HepG2 (cell line): Measurements from ENCODE around the gene CLEC20A. TPM values are rescaled to one million over a fixed set of nuclear protein-coding genes. Genes with fewer than 3 reads are reported as not detected.
A peak's percentile ranks its signal among the peaks of the same experiment; 100 is the strongest.

ENCODE experiments used
- CREB1 ChIP-seq, 2 experiments: fragments of 450-650 bp in 1 of 2; IDR thresholded peaks; 2 replicates each; pipeline ENCODE4 v1.6.1; 2016 to 2017; ENCODE audit warnings: control low read depth in 1 of 2, mild to moderate bottlenecking in 1 of 2, missing compliant biosample characterization in 1 of 2, missing genetic modification characterization in 1 of 2
- DDIT3 ChIP-seq: sonication (generic); formaldehyde crosslinking; IDR thresholded peaks from 2 replicates; pipeline ENCODE4 v1.4.0; 2020; ENCODE audit warnings: mild to moderate bottlenecking, missing genetic modification reagents
- GATA4 ChIP-seq: sonication (generic); IDR thresholded peaks from 2 replicates; pipeline ENCODE4 v1.6.1; 2016; ENCODE audit warnings: antibody characterized with exemption, low read depth, borderline replicate concordance
- IKZF5 ChIP-seq: IDR thresholded peaks from 2 replicates; pipeline ENCODE4 v1.6.1; 2018; ENCODE audit warnings: missing genetic modification reagents, mild to moderate bottlenecking, missing compliant biosample characterization
- MAFG ChIP-seq: sonication (generic); formaldehyde crosslinking; IDR thresholded peaks from 2 replicates; pipeline ENCODE4 v1.5.1; 2020; ENCODE audit warnings: mild to moderate bottlenecking, missing genetic modification reagents
- MYC ChIP-seq: sonication (generic); formaldehyde crosslinking; IDR thresholded peaks from 2 replicates; pipeline ENCODE4 v1.9.0; 2021; ENCODE audit warnings: missing genetic modification reagents, borderline replicate concordance
- PAXIP1 ChIP-seq: sonication (generic); formaldehyde crosslinking; conservative IDR thresholded peaks from 2 replicates; pipeline ENCODE4 v1.4.0; 2020; ENCODE audit warnings: mild to moderate bottlenecking, missing genetic modification reagents, moderate library complexity
- PRDM15 ChIP-seq: sonication (generic); formaldehyde crosslinking; IDR thresholded peaks from 2 replicates; pipeline ENCODE4 v1.4.0; 2020; ENCODE audit warnings: missing genetic modification reagents
- SOX5 ChIP-seq: IDR thresholded peaks from 2 replicates; pipeline ENCODE4 v1.6.1; 2016; ENCODE audit warnings: borderline replicate concordance
- SP1 ChIP-seq, 2 experiments: fragments of 450-650 bp in 1 of 2; sonication (generic) in 1 of 2; formaldehyde crosslinking in 1 of 2; IDR thresholded peaks; 2 replicates each; pipeline versions ENCODE4 v1.4.0 to v1.6.1; 2016 to 2020; ENCODE audit warnings: missing genetic modification reagents in 1 of 2
- SP2 ChIP-seq: sonication (generic); formaldehyde crosslinking; IDR thresholded peaks from 2 replicates; pipeline ENCODE4 v1.5.1; 2020; ENCODE audit warnings: mild to moderate bottlenecking, missing genetic modification reagents
- TFDP1 ChIP-seq: IDR thresholded peaks from 2 replicates; pipeline ENCODE4 v1.6.1; 2016; ENCODE audit warnings: missing compliant biosample characterization, missing genetic modification reagents, borderline replicate concordance
- THAP11 ChIP-seq: IDR thresholded peaks from 2 replicates; pipeline ENCODE4 v1.6.1; 2016; ENCODE audit warnings: missing biosample characterization, missing genetic modification reagents
- THAP7 ChIP-seq: sonication (generic); formaldehyde crosslinking; IDR thresholded peaks from 2 replicates; pipeline ENCODE4 v1.8.1; 2023; ENCODE audit warnings: mild to moderate bottlenecking, missing genetic modification reagents
- TOE1 ChIP-seq: sonication (generic); formaldehyde crosslinking; IDR thresholded peaks from 2 replicates; pipeline ENCODE4 v1.4.0; 2020; ENCODE audit warnings: mild to moderate bottlenecking, missing genetic modification reagents
- U2AF1 ChIP-seq: fragments of 200-400 bp; formaldehyde crosslinking; optimal IDR thresholded peaks from 2 replicates; pipeline ENCODE3; 2017; ENCODE audit warnings: mild to moderate bottlenecking, low read depth, low read length
- ZEB1 ChIP-seq: IDR thresholded peaks from 2 replicates; pipeline ENCODE4 v1.6.1; 2012; ENCODE audit warnings: mild to moderate bottlenecking, low read depth, inconsistent platforms; ENCODE audit not compliant: insufficient replicate concordance
- ZSCAN9 ChIP-seq: IDR thresholded peaks from 2 replicates; pipeline ENCODE4 v1.6.1; 2016; ENCODE audit warnings: borderline replicate concordance
- polyA plus RNA-seq, 8 experiments: library from polyadenylated mRNA; depleted of rRNA in 3 of 8; stranded (reverse) in 7 of 8; unstranded in 1 of 8; fragments of >200 nt; fragmentation: Illumina TruSeq in 4 of 8; extraction: Trizol in 4 of 8; gene quantifications; 2 replicates each; pipeline versions ENCODE4 v1.2.1 to v1.2.3, GENCODE V29; 2011 to 2016; ENCODE audit warnings: low read depth in 4 of 8, missing spikeins in 1 of 8, mixed read lengths in 1 of 8; ENCODE audit not compliant: insufficient read depth in 1 of 8
- total RNA-seq, 5 experiments: library from RNA; depleted of rRNA; stranded (reverse); fragments of >200 nt; fragmentation: Illumina TruSeq; extraction: Trizol; gene quantifications; 2 replicates each; pipeline ENCODE4 v1.2.3, GENCODE V29; 2016; ENCODE audit warnings: low read depth in 1 of 5

The CLEC20A gene
- total and polyA plus RNA-seq, 2 of the 13 experiments (the other 11 are each of a cell fraction or from before 2014, with no cell fraction given): not detected

GRCh38 chr1:178529364-178530036, 32.7 kb upstream of the CLEC20A start (continued):
- TF ChIP-seq PAXIP1 (CRISPR knock-in tag): peak; percentile 76
- peak; percentile 89 for TF ChIP-seq PRDM15 (CRISPR knock-in tag)
- peak; percentile 62; the same call in 1 of the 2 replicates for TF ChIP-seq GATA4
- TF ChIP-seq DDIT3 (CRISPR knock-in tag): no peak
- no peak for TF ChIP-seq ZSCAN9 (CRISPR knock-in tag)
- TF ChIP-seq SP1 (IDR thresholded peaks at IDR 0.05): no peak
- no peak for TF ChIP-seq SP1 (CRISPR knock-in tag; IDR thresholded peaks at IDR 0.05)
- no peak for TF ChIP-seq TOE1 (CRISPR knock-in tag)
- TF ChIP-seq U2AF1: no peak
- no peak for TF ChIP-seq TFDP1
- peak; percentile 90 for TF ChIP-seq ZEB1
- TF ChIP-seq SOX5 (CRISPR knock-in tag): peak; percentile 37; the same call in 1 of the 2 replicates
- TF ChIP-seq MAFG (CRISPR knock-in tag): no peak
- no peak for TF ChIP-seq THAP7 (CRISPR knock-in tag)
- TF ChIP-seq SP2 (CRISPR knock-in tag): no peak
- no peak for TF ChIP-seq CREB1 (IDR thresholded peaks at IDR 0.05)
- 0 out of 2 replicates have a peak, but pooled peaks have one; percentile 7 for TF ChIP-seq CREB1 (CRISPR knock-in tag; IDR thresholded peaks at IDR 0.05)
- TF ChIP-seq MYC (CRISPR knock-in tag): no peak; the same call in 1 of the 2 replicates
- no peak for TF ChIP-seq THAP11 (CRISPR knock-in tag)
- 0 out of 2 replicates have a peak, but pooled peaks have one; percentile 18 for TF ChIP-seq IKZF5 (CRISPR knock-in tag)
